ENCODE results near the gene NLK.
"Not testable (repeated sequence)": the region's sequence is repeated elsewhere in the genome, so short reads cannot be mapped to it uniquely, and the experiment has no call there.

NLK gene

DNA sequence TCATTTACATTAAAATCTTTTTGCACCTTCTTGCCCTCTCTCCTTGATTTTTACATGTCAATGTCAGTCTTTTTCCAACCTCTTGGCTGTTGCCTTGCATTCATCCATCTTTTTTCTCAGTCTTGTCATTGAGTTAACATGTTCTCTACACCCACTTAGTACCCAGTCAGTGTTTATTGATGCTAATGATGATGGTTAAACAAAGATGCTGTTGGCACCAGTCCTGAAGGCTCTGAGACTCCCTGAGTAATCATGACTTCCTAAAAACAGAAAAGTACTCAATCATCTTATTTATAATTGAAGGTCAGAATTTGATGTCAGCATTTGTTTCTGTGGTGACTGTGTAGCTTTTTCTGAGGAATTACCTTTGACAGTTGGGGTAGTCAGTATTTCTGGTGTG lies 104.5 kb downstream of the NLK start:
- DNase-seq (ENCODE audit: low read depth in 3 of 3, low spot score in 1 of 3) = no peak

DNA sequence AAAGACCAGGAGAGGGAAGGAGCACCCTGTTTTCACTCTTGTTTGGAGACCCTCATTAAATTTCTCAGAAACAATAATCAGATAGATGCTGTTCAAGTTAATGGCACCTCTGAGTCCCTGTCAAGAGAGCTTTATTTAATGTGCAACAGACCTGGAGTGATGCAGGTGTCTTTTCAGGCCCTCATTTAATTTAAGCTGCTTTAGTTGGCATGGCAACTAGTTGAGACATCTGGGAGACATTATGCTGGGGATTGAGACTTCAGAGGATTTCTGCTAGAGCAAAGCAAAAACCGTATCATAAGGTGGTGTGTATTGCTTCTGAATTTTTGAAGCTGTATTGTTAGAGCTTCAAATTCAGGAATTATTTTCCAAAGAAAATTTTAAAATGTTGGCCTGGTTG lies 108.5 kb downstream of the NLK start:
- DNase-seq (ENCODE audit: low read depth in 3 of 3, low spot score in 1 of 3) = no peak

DNA sequence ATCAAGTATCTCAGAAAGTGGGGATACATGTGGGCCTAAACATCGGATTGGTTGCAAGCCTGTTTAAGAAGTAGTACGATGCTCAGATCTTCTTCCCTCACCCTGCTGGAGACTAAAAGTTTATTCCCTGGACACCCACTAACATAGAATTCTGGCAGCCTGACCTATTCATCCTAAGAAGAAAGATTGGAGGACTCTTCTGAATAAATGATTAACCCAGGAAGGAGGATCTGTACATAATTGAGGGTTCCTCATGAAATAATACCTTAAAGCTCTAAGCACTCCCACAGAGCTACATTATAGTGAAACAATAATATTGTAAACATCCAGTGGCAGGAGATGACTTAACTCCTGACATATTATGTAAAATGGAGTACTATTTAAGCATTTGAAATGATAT lies 111.7 kb downstream of the NLK start:
- no peak for DNase-seq (ENCODE audit: low read depth in 3 of 3, low spot score in 1 of 3)

DNA sequence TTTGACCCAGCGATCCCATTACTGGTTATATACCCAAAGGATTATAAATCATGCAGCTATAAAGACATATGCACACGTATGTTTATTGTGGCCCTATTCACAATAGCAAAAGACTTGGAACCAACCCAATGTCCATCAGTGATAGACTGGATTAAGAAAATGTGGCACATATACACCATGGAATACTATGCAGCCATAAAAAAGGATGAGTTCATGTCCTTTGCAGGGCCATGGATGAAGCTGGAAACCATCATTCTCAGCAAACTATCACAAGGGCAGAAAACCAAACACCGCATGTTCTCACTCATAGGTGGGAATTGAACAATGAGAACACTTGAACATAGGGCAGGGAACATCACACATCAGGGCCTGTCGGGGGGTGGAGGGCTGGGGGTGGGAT lies 112.9 kb downstream of the NLK start:
- not testable (repeated sequence) for DNase-seq (ENCODE audit: low read depth in 3 of 3, low spot score in 1 of 3)

DNA sequence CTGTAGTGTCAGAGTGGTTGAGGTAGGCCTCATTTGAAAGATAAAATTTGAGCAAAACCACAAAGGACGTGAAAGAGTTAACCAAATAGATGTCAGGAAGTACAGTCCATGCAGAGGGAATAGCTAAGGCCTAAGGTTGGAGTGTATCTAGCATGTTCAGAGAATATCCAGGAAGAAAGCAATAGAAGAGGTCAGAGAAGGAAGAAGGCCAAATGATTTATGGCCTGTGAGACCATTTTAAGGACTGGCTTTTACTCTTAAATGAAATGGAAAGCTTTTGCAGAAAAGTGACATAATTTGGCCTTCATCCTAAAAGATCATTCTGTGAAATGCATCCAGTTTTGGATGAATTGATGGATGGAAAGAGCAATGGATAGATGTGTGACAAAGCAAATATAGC lies 116.5 kb downstream of the NLK start:
- DNase-seq (ENCODE audit: low read depth in 3 of 3, low spot score in 1 of 3) = no peak

DNA sequence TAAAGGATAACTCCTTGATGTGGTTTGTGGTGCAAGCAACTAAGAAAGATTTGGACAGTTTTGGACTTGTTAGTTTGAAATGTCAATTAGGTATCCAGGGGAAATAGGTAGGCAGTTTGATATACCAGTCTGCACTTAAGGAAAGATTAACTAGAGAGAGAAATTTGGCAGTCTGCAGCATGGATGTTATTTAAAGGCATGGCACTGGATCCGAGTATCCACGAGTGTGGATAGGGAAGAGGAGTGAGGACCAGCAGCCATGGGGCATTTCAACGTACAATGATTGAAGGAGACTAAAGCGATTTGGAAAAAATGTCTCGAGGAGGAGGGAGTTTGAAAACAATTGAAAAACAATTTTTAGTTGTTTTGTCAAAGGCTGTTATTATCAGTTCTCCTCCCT lies 117.4 kb downstream of the NLK start:
- no peak for DNase-seq (ENCODE audit: low read depth in 3 of 3, low spot score in 1 of 3)

DNA sequence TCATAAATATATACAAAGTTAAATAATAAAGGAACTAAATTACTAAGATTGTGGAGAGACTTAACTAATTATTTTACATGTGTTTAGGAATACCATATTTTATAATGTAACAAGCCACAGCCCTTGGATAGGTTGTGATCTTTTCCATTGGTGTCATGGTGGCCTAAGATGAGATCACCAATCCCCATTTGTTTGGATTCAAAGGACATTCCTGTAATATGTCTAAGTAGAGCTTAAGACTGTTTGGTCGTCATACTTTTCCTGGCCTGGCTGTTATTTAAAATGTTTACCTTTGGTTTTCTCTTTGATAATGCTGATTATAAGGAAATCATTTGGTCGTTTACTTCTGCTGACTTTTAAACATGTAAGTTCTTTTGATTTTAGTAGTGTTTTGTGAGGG lies 118.1 kb downstream of the NLK start:
- DNase-seq (ENCODE audit: low read depth in 3 of 3, low spot score in 1 of 3) = no peak

DNA sequence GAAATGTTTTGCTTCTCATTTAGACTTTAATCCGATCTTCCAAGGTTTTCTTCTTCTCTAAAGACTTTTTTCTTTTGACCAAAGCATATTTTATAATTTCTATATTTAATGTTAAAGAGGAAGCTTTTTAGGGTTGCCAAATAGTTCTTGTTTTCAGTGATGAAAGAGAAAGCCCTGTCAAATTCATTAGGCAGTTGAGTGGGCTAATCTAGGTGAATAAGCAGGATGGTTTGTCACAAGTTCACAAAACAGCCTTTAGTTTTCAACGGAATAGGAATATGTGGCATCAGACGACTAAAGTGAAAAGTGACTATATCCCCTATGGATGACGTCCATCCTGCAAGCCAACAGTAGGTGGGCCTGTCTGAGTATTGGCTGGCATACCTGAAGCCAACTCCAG lies 118.8 kb downstream of the NLK start:
- no peak for DNase-seq (ENCODE audit: low read depth in 3 of 3, low spot score in 1 of 3)

DNA sequence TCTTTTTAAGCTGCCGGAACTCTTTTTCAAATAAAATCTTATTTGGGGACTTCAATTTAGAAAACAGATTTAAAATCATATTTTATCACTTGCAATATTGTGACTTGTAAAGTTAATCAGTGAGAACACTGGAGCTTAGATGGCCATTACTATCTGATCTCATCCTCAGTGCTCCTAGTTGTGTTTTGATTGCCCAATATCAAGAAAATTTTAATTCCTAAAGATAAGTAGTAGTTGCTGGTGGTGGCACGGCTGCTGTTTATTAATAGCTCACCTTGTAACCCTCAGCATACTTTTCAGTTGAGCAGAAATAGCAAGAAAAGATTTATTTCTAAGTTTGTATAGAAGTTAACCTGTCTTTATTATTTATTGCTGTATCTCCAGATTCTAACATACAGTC lies 124.0 kb downstream of the NLK start:
- no peak for DNase-seq (ENCODE audit: low read depth in 3 of 3, low spot score in 1 of 3)

DNA sequence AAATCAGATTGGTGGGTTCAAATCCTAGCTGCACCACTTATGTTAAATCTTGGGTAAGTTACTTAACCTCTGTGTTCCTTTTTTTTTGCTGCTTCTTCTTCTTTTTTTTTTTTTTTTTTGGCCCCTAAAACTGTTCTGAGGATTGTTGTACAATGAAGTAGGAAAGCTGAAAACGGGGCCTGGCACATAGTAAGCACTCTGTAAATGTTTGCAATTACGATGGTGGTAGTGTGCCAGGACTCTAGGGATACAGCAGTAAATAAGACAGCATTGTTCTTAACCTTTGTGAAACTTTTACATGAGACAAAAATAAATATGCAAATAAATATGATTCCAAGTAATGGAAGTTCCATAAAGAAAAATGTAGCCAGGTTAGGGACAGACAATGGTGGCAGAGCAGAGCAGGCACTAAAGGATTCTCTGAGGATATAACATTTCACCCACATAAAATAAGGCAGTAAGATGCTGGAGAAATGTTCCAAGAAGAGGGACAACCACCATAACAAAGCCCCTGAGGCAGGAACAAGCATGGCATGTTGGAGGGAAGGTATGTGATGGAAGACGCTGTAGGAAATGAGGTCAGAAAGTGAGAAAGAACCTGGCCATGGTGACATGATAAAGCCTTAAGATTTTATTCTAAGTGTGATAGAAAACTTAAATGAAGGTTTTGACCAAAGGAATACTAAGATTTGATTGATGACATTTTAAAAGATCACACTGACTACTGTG lies 127.3 kb downstream of the NLK start:
- DNase-seq (ENCODE audit: low read depth in 3 of 3, low spot score in 1 of 3) = no peak

DNA sequence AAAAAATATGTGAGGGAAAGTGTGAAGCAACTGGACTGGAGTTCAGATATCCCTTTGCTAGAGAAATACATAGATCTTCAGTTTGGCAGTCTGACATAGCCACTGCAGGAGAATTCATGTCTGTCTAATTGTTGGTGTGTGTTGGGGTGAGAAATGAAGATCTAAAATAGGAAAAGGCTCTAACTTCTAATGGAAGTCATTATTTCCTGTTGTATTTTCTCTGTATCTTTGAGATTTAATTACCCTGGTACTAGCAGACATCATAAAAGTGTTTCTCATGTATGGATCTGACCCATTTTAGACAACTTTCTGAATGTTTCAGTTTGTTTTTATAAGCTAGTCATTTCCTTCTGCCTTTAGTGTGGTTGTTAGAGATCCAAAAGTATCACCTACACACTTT lies 128.3 kb downstream of the NLK start:
- no peak for DNase-seq (ENCODE audit: low read depth in 3 of 3, low spot score in 1 of 3)

DNA sequence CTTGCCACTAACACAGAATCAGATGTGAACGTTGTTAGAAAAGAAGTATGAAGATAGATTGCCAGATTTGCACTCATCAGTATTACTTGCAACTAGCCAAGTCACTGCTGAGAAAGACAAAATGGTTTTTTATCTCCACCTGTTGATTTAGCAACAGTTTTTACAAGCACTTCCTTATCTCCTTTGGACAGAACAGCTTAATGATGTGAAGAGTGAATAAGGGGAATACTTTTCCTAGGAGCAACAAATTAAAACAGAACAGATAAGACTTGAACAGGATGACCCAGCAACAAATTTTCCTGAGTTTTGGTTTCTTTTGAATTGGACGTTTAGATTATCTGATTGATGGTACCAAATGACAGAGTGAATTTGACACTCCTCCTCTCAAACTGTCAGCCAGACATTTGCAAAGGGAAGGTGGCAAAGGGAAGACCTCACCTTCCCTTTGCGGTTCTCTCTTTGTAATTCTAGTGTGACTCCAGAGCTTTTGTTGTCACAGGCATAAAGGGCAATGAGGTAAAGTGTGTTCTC lies 130.6 kb downstream of the NLK start:
- no peak for DNase-seq (ENCODE audit: low read depth in 3 of 3, low spot score in 1 of 3)

DNA sequence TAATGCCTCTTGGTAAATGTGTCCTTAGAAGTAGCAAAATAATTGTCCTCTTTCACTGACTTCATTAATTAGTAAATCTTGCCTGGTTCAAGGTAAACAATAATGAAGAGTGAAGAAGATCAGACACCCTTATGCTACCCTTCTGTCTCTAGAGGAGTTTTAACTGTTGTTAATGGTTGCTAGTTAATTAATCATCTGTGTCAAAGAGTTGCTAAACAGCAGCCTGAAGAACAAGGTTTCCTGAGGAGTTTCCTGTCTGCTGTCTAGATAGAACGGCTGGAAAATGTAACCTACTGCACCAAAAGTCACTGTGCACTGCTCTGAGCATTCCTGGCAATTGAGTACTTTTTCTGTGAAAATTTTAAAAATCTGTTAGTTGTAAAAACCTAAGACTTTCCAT lies 131.3 kb downstream of the NLK start:
- no peak for DNase-seq (ENCODE audit: low read depth in 3 of 3, low spot score in 1 of 3)

DNA sequence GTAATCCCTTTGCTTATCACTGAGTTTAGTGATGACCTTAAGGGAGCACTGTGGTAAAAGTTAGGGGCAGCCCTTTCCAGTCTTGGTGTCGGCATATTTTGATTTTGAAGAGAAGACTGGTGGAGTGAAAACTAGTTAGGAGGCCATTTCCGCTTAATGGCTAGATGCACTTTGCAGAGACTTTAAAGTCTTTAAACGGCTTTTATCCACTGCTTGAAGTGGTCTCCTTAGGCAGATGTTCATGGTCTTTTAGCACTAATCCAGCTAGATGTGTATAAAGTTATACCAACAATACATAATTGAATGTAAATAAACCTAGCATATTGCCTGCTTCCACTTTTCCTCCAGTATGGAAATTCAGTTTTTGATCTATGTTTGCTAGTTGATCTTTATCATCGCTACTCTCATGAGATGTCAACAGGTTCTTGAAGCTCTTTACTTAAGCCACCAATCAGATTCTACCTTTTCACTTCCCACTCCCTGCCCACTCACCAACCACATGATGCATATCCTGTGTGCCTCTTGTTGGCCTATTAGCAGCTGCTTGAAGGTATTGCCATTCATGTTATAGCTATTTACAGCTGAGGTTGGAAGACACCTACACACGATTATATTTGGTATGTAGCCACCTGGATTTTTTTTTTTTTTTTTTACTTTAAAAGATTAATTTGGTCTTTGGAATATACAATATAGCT lies 132.0 kb downstream of the NLK start:
- no peak for DNase-seq (ENCODE audit: low read depth in 3 of 3, low spot score in 1 of 3)

DNA sequence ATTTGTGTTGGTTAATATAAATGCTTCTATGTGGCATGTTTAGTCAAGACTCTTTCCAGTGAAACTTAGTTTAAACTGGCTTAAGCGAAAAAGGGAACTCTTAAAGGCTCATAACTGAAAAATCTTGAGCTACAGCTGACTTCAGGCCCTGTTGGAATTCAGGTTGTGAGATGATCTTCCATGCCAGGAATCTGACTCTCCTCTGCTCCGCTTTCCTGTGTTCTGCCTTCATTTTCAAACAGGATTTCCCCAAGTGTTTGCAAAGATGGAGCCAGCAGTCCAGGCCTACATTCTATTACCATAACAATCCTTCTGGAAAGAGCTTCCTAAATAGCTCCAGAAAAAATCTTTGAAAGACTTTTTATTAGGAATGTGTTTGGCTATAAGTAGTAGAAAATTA lies 134.9 kb downstream of the NLK start:
- no peak for DNase-seq (ENCODE audit: low read depth in 3 of 3, low spot score in 1 of 3)

DNA sequence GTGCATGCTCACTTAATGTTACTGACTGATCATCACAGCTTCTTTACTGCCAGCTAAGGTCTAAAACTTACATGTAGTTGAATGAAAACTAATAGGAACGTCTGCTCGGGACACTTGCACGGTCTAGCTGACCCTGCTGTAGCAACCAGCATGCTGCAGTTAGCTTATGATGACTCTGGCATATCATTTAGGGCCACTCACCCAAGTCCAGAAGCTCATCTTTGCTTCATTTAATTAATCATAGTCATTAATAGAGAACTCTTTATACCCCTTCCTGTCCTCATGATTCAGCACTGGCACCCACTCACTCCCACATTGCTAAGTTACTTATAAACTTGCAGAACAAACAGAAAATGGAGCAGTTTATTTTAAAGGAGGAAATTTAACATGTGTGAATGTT lies 136.3 kb downstream of the NLK start:
- no peak for DNase-seq (ENCODE audit: low read depth in 3 of 3, low spot score in 1 of 3)

DNA sequence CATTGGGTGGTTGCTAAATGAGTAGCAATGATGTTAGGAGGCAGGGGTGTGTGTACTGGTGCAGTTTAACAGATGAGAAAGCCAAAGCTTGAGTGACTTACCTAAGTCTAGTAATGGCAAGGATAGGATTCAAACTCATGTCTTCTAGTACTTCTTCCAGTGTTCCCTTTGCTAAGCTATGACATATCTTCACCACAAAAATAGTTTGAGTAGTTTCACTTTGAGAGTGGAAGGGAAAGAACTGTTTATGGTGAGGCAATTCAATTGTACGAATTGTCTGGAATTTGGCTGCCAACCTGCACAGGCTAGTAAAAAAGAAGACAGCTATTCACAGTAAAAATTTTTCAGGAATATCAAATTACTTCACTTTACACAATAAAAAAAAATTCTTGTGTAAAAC lies 138.0 kb downstream of the NLK start:
- no peak for DNase-seq (ENCODE audit: low read depth in 3 of 3, low spot score in 1 of 3)

DNA sequence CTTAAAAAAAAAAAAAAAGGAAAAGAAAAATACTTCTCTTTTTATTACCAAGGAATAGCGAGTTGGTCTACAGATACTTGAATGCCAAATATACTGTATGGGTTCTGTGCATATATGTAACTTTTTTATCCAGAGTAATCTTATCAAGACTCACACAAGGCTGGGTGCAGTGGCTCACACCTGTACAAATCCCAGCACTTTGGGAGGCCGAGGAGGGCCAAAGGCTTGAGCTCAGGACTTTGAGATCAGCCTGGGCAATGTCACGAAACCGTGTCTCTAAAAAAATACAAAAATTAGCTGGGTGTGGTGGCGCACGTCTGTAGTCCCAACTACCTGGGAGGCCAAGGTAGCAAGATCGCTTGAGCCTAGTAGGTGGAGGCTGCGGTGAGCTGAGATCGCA lies 139.1 kb downstream of the NLK start:
- no peak for DNase-seq (ENCODE audit: low read depth in 3 of 3, low spot score in 1 of 3)

DNA sequence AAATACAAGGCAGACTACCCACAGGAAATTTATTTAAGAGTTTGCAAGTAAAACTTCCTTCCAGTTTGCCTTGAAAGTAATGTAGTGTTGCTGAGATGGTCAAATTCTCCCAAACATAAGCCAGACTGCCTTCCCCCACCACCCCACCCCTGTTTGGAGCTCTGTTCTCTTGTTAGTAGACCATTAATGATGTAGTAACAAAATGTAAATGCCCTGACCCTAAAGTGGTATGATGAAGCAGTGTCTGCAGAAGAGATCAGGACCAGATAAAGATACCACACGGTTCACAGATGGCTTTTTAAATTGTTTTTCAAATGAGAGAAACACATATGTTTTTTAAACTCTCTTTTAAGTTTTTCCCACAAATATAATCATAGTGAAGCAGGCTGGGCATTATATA lies 140.1 kb downstream of the NLK start:
- no peak for DNase-seq (ENCODE audit: low read depth in 3 of 3, low spot score in 1 of 3)

DNA sequence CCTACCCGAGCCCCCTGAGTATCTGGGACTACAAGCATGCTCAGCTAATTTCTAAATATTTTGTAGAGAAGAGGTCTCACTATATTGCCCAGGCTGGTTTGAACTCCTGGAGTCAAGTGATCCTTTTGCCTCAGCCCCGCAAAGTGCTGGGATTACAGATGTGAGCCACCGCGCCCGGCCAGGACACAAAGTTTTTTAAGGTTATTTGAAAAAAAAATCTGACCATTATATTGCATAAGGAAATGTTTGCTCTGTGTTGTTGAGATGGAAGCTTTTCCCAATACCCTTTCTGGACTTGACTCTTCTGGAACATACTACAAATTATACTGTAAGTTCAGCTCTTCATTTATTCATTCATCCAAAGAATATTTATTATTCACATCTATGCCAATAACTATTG lies 143.2 kb downstream of the NLK start:
- no peak for DNase-seq (ENCODE audit: low read depth in 3 of 3, low spot score in 1 of 3)

DNA sequence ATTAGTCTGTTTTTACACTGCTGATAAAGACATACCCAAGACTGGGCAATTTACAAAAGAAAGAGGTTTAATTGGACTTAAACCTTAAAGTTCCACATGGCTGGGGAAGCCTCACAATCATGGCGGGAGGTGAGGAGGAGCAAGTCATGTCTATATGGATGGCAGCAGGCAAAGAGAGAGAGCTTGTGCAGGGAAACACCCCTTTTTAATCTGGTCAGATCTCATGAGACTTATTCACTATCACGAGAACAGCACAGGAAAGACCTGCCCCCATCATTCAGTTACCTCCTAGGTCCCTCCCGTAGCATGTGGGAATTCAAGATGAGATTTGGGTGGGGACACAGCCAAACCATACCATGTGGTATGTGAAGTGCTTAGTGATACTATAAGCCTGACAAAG lies 144.0 kb downstream of the NLK start:
- DNase-seq (ENCODE audit: low read depth in 3 of 3, low spot score in 1 of 3) = not testable (repeated sequence)

DNA sequence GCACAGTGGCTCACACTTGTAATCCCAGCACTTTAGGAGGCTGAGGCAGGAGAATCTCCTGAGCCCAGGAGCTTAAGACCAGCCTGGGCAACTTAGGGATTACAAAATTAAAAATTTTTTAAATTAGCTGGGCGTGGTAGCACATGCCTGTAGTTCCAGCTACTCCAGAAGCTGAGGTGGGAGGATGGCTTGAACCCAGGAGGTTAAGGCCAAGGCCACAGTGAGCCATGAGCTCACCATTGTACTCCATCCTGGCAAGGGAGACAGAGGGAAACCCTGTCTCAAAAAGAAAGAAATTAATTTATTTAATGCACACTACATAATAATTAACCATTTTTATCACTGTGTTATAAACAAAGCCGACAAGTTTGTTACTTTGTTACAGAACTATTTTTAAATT lies 145.5 kb downstream of the NLK start:
- DNase-seq (ENCODE audit: low read depth in 3 of 3, low spot score in 1 of 3) = no peak

DNA sequence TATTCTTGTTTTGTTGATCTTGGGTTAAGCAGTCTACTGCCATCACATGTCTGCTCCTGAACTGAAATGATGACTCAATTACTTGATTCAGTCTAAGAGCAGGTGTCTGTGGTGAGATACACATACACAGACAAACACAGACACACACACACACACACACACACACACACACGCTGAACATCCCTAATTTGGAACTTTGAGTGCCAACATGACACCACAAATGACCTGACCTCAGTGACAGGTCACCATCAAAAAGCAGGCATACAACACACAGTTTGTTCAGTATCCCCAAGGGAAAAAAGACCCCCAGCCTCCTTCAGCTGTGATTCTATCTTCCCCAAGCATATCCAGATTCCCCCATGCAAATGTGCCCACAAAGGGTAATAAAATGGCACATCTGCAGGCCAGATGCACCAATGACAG lies 146.4 kb downstream of the NLK start:
- DNase-seq (ENCODE audit: low read depth in 3 of 3, low spot score in 1 of 3) = no peak
